ENCODE results near the gene CIDEA.

- no peak for TF ChIP-seq CTCF (IDR thresholded peaks at IDR 0.05)
- TF ChIP-seq POLR2A (IDR thresholded peaks at IDR 0.05) = no peak
Measured at GRCh38 chr18:12247946-12248345, 6.2 kb upstream of the CIDEA start.

Data from heart left ventricle (tissue), 13 donors.